ENCODE results near the gene DDX49. TPM values are rescaled to one million over a fixed set of nuclear protein-coding genes. Genes with fewer than 3 reads are reported as not detected.
A peak's percentile ranks its signal among the peaks of the same experiment; 100 is the strongest.

DDX49 gene
- total RNA-seq, 1 experiment from 2014 or later = 68.8 TPM

GRCh38 chr19:18879579-18880373, 39.7 kb upstream of the DDX49 start:
- POLR2A ChIA-PET (ENCODE audit: low non-redundant PET) = interaction anchor here (0.5 kb wide), 1 partner anchor 8 kb away, joined by 4 read pairs; no protein-coding TSS in a partner anchor
- TF ChIP-seq EZH2 (IDR thresholded peaks at IDR 0.05; ENCODE audit: borderline replicate concordance, low read depth, low read length, poor library complexity, severe bottlenecking) = no peak
- TF ChIP-seq, protein P1, sequence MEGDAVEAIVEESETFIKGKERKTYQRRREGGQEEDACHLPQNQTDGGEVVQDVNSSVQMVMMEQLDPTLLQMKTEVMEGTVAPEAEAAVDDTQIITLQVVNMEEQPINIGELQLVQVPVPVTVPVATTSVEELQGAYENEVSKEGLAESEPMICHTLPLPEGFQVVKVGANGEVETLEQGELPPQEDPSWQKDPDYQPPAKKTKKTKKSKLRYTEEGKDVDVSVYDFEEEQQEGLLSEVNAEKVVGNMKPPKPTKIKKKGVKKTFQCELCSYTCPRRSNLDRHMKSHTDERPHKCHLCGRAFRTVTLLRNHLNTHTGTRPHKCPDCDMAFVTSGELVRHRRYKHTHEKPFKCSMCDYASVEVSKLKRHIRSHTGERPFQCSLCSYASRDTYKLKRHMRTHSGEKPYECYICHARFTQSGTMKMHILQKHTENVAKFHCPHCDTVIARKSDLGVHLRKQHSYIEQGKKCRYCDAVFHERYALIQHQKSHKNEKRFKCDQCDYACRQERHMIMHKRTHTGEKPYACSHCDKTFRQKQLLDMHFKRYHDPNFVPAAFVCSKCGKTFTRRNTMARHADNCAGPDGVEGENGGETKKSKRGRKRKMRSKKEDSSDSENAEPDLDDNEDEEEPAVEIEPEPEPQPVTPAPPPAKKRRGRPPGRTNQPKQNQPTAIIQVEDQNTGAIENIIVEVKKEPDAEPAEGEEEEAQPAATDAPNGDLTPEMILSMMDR (conservative IDR thresholded peaks at IDR 0.05; ENCODE audit: low read depth, low read length) = no peak
- DNase-seq (ENCODE audit: low spot score) = peak; percentile 53
- no peak overlapping the region for H3K4me3 ChIP-seq (ENCODE audit: low read depth, low read length, poor library complexity, severe bottlenecking)
- H3K9me3 ChIP-seq (ENCODE audit: low read depth, low read length, poor library complexity, severe bottlenecking) = no peaks in the 10 kb centered on the region
- no peak overlapping the region for H3K27ac ChIP-seq (ENCODE audit: low read depth, low read length, poor library complexity, severe bottlenecking)
- no TSS peak for BruUV-seq (replicated peaks)
- H3K4me1 ChIP-seq (ENCODE audit: insufficient read depth, low read length, poor library complexity, severe bottlenecking) = no peaks in the 10 kb centered on the region
- H3K36me3 ChIP-seq (ENCODE audit: insufficient read depth, low read length, poor library complexity, severe bottlenecking) = peaks cover 13% of the 10 kb centered on the region
- intact Hi-C loops (cut with micrococcal nuclease; ENCODE audit: unreplicated experiment) = no loop called here
- CTCF ChIA-PET = no interaction called here
- H3K27me3 ChIP-seq (replicated peaks; ENCODE audit: insufficient read depth, low read depth, low read length, poor library complexity) = no peaks in the 10 kb centered on the region

GRCh38 chr19:18881491-18881890, 38.0 kb upstream of the DDX49 start:
- BruUV-seq (replicated peaks) = no TSS peak
- no peaks in the 10 kb centered on the region for H3K4me1 ChIP-seq (ENCODE audit: insufficient read depth, low read length, poor library complexity, severe bottlenecking)
- intact Hi-C loops (cut with micrococcal nuclease; ENCODE audit: unreplicated experiment) = no loop called here
- no peak for TF ChIP-seq EZH2 (IDR thresholded peaks at IDR 0.05; ENCODE audit: borderline replicate concordance, low read depth, low read length, poor library complexity, severe bottlenecking)
- TF ChIP-seq, protein P1 (conservative IDR thresholded peaks at IDR 0.05; ENCODE audit: low read depth, low read length) = no peak
- POLR2A ChIA-PET (ENCODE audit: low non-redundant PET) = interaction anchor here (0.7 kb wide), 1 partner anchor 29 kb away, joined by 8 read pairs; no protein-coding TSS in a partner anchor
- peaks cover 9% of the 10 kb centered on the region for H3K36me3 ChIP-seq (ENCODE audit: insufficient read depth, low read length, poor library complexity, severe bottlenecking)
- no peaks in the 10 kb centered on the region for H3K9me3 ChIP-seq (ENCODE audit: low read depth, low read length, poor library complexity, severe bottlenecking)
- no peak overlapping the region for H3K27ac ChIP-seq (ENCODE audit: low read depth, low read length, poor library complexity, severe bottlenecking)
- no peak for DNase-seq (ENCODE audit: low spot score)
- H3K27me3 ChIP-seq (replicated peaks; ENCODE audit: insufficient read depth, low read depth, low read length, poor library complexity) = no peaks in the 10 kb centered on the region
- H3K4me3 ChIP-seq (ENCODE audit: low read depth, low read length, poor library complexity, severe bottlenecking) = no peak overlapping the region
- CTCF ChIA-PET = interaction anchor here (0.7 kb wide), 1 partner anchor 293 kb away, joined by 3 read pairs; the partner anchor contains the start of gene REX1BD

- POLR2A ChIA-PET (ENCODE audit: low non-redundant PET) = no interaction called here
Measured at GRCh38 chr19:18883526-18884304, 35.8 kb upstream of the DDX49 start.

More at GRCh38 chr19:18883526-18884304, 35.8 kb upstream of the DDX49 start:
- H3K27me3 ChIP-seq (replicated peaks; ENCODE audit: insufficient read depth, low read depth, low read length, poor library complexity) = no peaks in the 10 kb centered on the region
- CTCF ChIA-PET = interaction anchor here (0.7 kb wide), 1 partner anchor 220 kb away, joined by 4 read pairs; no protein-coding TSS in a partner anchor
- TF ChIP-seq EZH2 (IDR thresholded peaks at IDR 0.05; ENCODE audit: borderline replicate concordance, low read depth, low read length, poor library complexity, severe bottlenecking) = no peak
- TF ChIP-seq, protein P1 (conservative IDR thresholded peaks at IDR 0.05; ENCODE audit: low read depth, low read length) = no peak
- DNase-seq (ENCODE audit: low spot score) = no peak
- no peaks in the 10 kb centered on the region for H3K9me3 ChIP-seq (ENCODE audit: low read depth, low read length, poor library complexity, severe bottlenecking)
- H3K27ac ChIP-seq (ENCODE audit: low read depth, low read length, poor library complexity, severe bottlenecking) = no peak overlapping the region
- no TSS peak for BruUV-seq (replicated peaks)
- no peaks in the 10 kb centered on the region for H3K36me3 ChIP-seq (ENCODE audit: insufficient read depth, low read length, poor library complexity, severe bottlenecking)
- intact Hi-C loops (cut with micrococcal nuclease; ENCODE audit: unreplicated experiment) = no loop called here
- H3K4me1 ChIP-seq (ENCODE audit: insufficient read depth, low read length, poor library complexity, severe bottlenecking) = no peaks in the 10 kb centered on the region
- no peak overlapping the region for H3K4me3 ChIP-seq (ENCODE audit: low read depth, low read length, poor library complexity, severe bottlenecking)
